K562 (cell line): Measurements from ENCODE around the gene SPDEF. TPM values are rescaled to one million over a fixed set of nuclear protein-coding genes. Genes with fewer than 3 reads are reported as not detected.
A peak's percentile ranks its signal among the peaks of the same experiment; 100 is the strongest.

Experiments
- CBFA2T3 ChIP-seq: fragments of 450-650 bp; IDR thresholded peaks from 2 replicates; pipeline ENCODE4 v1.6.1; 2017
- CHD7 ChIP-seq: fragments of 200-600 bp; sonication (generic); IDR thresholded peaks from one replicate; pipeline ENCODE4 v1.6.1; 2012; ENCODE audit warnings: mild to moderate bottlenecking, low read depth, low read length, inconsistent platforms
- FOSL1 ChIP-seq: fragments of 200-800 bp; sonication (Bioruptor generic); conservative IDR thresholded peaks from 2 replicates; pipeline ENCODE4 v1.6.1; 2016; ENCODE audit warnings: missing genetic modification characterization, missing compliant biosample characterization
- FOXJ3 ChIP-seq: sonication (generic); formaldehyde crosslinking; IDR thresholded peaks from 2 replicates; pipeline ENCODE4 v1.4.0; 2020; ENCODE audit warnings: mild to moderate bottlenecking, missing genetic modification reagents
- GABPB1 ChIP-seq: sonication (generic); formaldehyde crosslinking; IDR thresholded peaks from 2 replicates; pipeline ENCODE4 v1.8.0; 2022; ENCODE audit warnings: mild to moderate bottlenecking, missing genetic modification reagents
- GMEB1 ChIP-seq: fragments of 250-450 bp; sonication (Bioruptor Pico); IDR thresholded peaks from 2 replicates; pipeline ENCODE4 v1.4.0; 2020; ENCODE audit warnings: mild to moderate bottlenecking
- HMBOX1 ChIP-seq: sonication (generic); IDR thresholded peaks from 2 replicates; pipeline ENCODE4 v1.6.1; 2016
- MEF2A ChIP-seq: IDR thresholded peaks from 2 replicates; pipeline ENCODE4 v1.6.1; 2011; ENCODE audit warnings: low read depth, mild to moderate bottlenecking, low read length, moderate library complexity; ENCODE audit not compliant: control insufficient read depth
- NBN ChIP-seq: fragments of 450-650 bp; IDR thresholded peaks from 2 replicates; pipeline ENCODE4 v1.6.1; 2016; ENCODE audit warnings: low read depth, mild to moderate bottlenecking
- VEZF1 ChIP-seq: fragments of 200-800 bp; sonication (Bioruptor generic); IDR thresholded peaks from 2 replicates; pipeline ENCODE4 v1.6.1; 2017; ENCODE audit warnings: missing genetic modification characterization, missing compliant biosample characterization
- ZBTB1 ChIP-seq: sonication (generic); formaldehyde crosslinking; IDR thresholded peaks from 2 replicates; pipeline ENCODE4 v1.8.1; 2023; ENCODE audit warnings: missing genetic modification reagents, low read depth, mild to moderate bottlenecking, borderline replicate concordance
- ZNF444 ChIP-seq: fragments of 250-450 bp; sonication (Bioruptor Pico); IDR thresholded peaks from 2 replicates; pipeline ENCODE4 v1.4.0; 2020; ENCODE audit warnings: mild to moderate bottlenecking, moderate library complexity
- polyA plus RNA-seq, 8 experiments: library from polyadenylated mRNA; depleted of rRNA in 4 of 8; stranded (reverse) in 5 of 8; unstranded in 3 of 8; fragments of >200 nt; fragmentation: Nextera tagmentation in 2 of 8; fragmentation: Illumina TruSeq in 1 of 8; extraction: Ambion mirVana in 2 of 8; extraction: Trizol in 1 of 8; gene quantifications; 2 replicates each; pipeline versions ENCODE4 v1.2.1 to v1.2.3, GENCODE V29; 2011 to 2014; ENCODE audit warnings: inconsistent platforms in 1 of 8, missing spikeins in 1 of 8
- total RNA-seq, 7 experiments: library from RNA; depleted of rRNA in 6 of 7; stranded (reverse); fragments of >200 nt in 6 of 7; fragmentation: Illumina TruSeq in 2 of 7; extraction: Trizol in 2 of 7; gene quantifications; 2 replicates each; pipeline versions ENCODE4 v1.2.1 to v1.2.3, GENCODE V29; 2011 to 2021; ENCODE audit warnings: low replicate concordance in 1 of 7

Gene SPDEF
- total and polyA plus RNA-seq, 9 of the 15 experiments (the other 6 are each of a cell fraction or from before 2014, with no cell fraction given) = 0.04 to 0.12 (median 0.11) TPM; not detected in 5

- peak; percentile 19; the same call in 1 of the 2 replicates for TF ChIP-seq FOSL1 (tag)
- no peak for TF ChIP-seq FOXJ3
- no peak for TF ChIP-seq NBN
- TF ChIP-seq CBFA2T3 = no peak
- TF ChIP-seq GMEB1 (CRISPR knock-in tag) = no peak
- TF ChIP-seq ZBTB1 (CRISPR knock-in tag) = no peak
- no peak for TF ChIP-seq HMBOX1
- TF ChIP-seq VEZF1 (CRISPR knock-in tag) = peak; percentile 97
- TF ChIP-seq CHD7 = no peak
- no peak for TF ChIP-seq MEF2A
- TF ChIP-seq GABPB1 = peak; percentile 77
- no peak for TF ChIP-seq ZNF444
Observed at GRCh38 chr6:34526992-34527728, 29.0 kb downstream of the SPDEF start (continued).
